Measurements from ENCODE around the gene TEX19.
A peak's percentile ranks its signal among the peaks of the same experiment; 100 is the strongest.

Gene TEX19

GRCh38 chr17:82390860-82391435 is 31.9 kb downstream of the TEX19 start:
- no peak overlapping the region for H3K9ac ChIP-seq (ENCODE audit: low read length in 5 of 5)
- no peak overlapping the region for H3K27ac ChIP-seq (ENCODE audit: low read depth, low read length)
- peaks cover 0 to 22% (median 11%) of the 10 kb centered on the region in 5 donors for H3K4me1 ChIP-seq (ENCODE audit: control insufficient read depth in 5 of 5, insufficient read depth in 5 of 5, low read length in 5 of 5)
- peaks cover 5 to 21% (median 16%) of the 10 kb centered on the region in 5 donors for H3K27me3 ChIP-seq (ENCODE audit: control insufficient read depth in 5 of 5, insufficient read depth in 4 of 5, low read length in 5 of 5)
- H3K4me3 ChIP-seq (ENCODE audit: low read depth in 1 of 5, low read length in 5 of 5) = no peak overlapping the region
- peaks cover 0 to 27% (median 17%) of the 10 kb centered on the region in 5 donors for H3K36me3 ChIP-seq (ENCODE audit: control insufficient read depth in 5 of 5, insufficient read depth in 5 of 5, low read length in 5 of 5)
- H3K9me3 ChIP-seq (ENCODE audit: control insufficient read depth in 5 of 5, low read length in 5 of 5) = no peaks in the 10 kb centered on the region

GRCh38 chr17:82391496-82392066 is 32.5 kb downstream of the TEX19 start:
- H3K9me3 ChIP-seq (ENCODE audit: control insufficient read depth in 5 of 5, low read length in 5 of 5) = no peaks in the 10 kb centered on the region
- H3K36me3 ChIP-seq (ENCODE audit: control insufficient read depth in 5 of 5, insufficient read depth in 5 of 5, low read length in 5 of 5) = peaks cover 0 to 27% (median 17%) of the 10 kb centered on the region in 5 donors
- peaks cover 0 to 21% (median 10%) of the 10 kb centered on the region in 5 donors for H3K4me1 ChIP-seq (ENCODE audit: control insufficient read depth in 5 of 5, insufficient read depth in 5 of 5, low read length in 5 of 5)
- no peak overlapping the region for H3K27ac ChIP-seq (ENCODE audit: low read depth, low read length)
- no peak overlapping the region for H3K9ac ChIP-seq (ENCODE audit: low read length in 5 of 5)
- H3K4me3 ChIP-seq (ENCODE audit: low read depth in 1 of 5, low read length in 5 of 5) = no peak overlapping the region
- peaks cover 0 to 16% (median 15%) of the 10 kb centered on the region in 5 donors for H3K27me3 ChIP-seq (ENCODE audit: control insufficient read depth in 5 of 5, insufficient read depth in 4 of 5, low read length in 5 of 5)

- Histone ChIP-seq H3K4me3 (ENCODE audit: low read depth in 1 of 5, low read length in 5 of 5) (no peak overlapping the region), H3K36me3 (ENCODE audit: control insufficient read depth in 5 of 5, insufficient read depth in 5 of 5, low read length in 5 of 5) (peaks cover 0 to 27% (median 17%) of the 10 kb centered on the region in 5 donors), H3K4me1 (ENCODE audit: control insufficient read depth in 5 of 5, insufficient read depth in 5 of 5, low read length in 5 of 5) (peaks cover 2 to 19% (median 10%) of the 10 kb centered on the region in 5 donors), H3K27me3 (ENCODE audit: control insufficient read depth in 5 of 5, insufficient read depth in 4 of 5, low read length in 5 of 5) (peaks cover 0 to 10% (median 7%) of the 10 kb centered on the region in 5 donors), H3K9ac (ENCODE audit: low read length in 5 of 5) (no peak overlapping the region), H3K9me3 (ENCODE audit: control insufficient read depth in 5 of 5, low read length in 5 of 5) (no peaks in the 10 kb centered on the region), H3K27ac (ENCODE audit: low read depth, low read length) (no peak overlapping the region)
Measured at GRCh38 chr17:82392209-82392920, 33.3 kb downstream of the TEX19 start.

GRCh38 chr17:82392941-82393340 is 33.9 kb downstream of the TEX19 start:
- Histone ChIP-seq H3K36me3 (ENCODE audit: control insufficient read depth in 5 of 5, insufficient read depth in 5 of 5, low read length in 5 of 5) (peaks cover 0 to 27% (median 19%) of the 10 kb centered on the region in 5 donors), H3K27me3 (ENCODE audit: control insufficient read depth in 5 of 5, insufficient read depth in 4 of 5, low read length in 5 of 5) (peaks cover 0 to 5% (median 1%) of the 10 kb centered on the region in 5 donors), H3K27ac (ENCODE audit: low read depth, low read length) (no peak overlapping the region), H3K9ac (ENCODE audit: low read length in 5 of 5) (no peak overlapping the region), H3K4me3 (ENCODE audit: low read depth in 1 of 5, low read length in 5 of 5) (no peak overlapping the region), H3K9me3 (ENCODE audit: control insufficient read depth in 5 of 5, low read length in 5 of 5) (no peaks in the 10 kb centered on the region), H3K4me1 (ENCODE audit: control insufficient read depth in 5 of 5, insufficient read depth in 5 of 5, low read length in 5 of 5) (peaks cover 2 to 19% (median 9%) of the 10 kb centered on the region in 5 donors)

- no peak overlapping the region for H3K4me3 ChIP-seq (ENCODE audit: low read depth in 1 of 5, low read length in 5 of 5)
- peaks cover 0 to 27% (median 19%) of the 10 kb centered on the region in 5 donors for H3K36me3 ChIP-seq (ENCODE audit: control insufficient read depth in 5 of 5, insufficient read depth in 5 of 5, low read length in 5 of 5)
- no peak overlapping the region for H3K27ac ChIP-seq (ENCODE audit: low read depth, low read length)
- H3K9ac ChIP-seq (ENCODE audit: low read length in 5 of 5) = no peak overlapping the region
- H3K4me1 ChIP-seq (ENCODE audit: control insufficient read depth in 5 of 5, insufficient read depth in 5 of 5, low read length in 5 of 5) = peaks cover 2 to 16% (median 14%) of the 10 kb centered on the region in 5 donors
- no peaks in the 10 kb centered on the region for H3K9me3 ChIP-seq (ENCODE audit: control insufficient read depth in 5 of 5, low read length in 5 of 5)
- no peaks in the 10 kb centered on the region for H3K27me3 ChIP-seq (ENCODE audit: control insufficient read depth in 5 of 5, insufficient read depth in 4 of 5, low read length in 5 of 5)
Measured at GRCh38 chr17:82394278-82394677, 35.2 kb downstream of the TEX19 start.

- H3K4me3 ChIP-seq (ENCODE audit: low read depth in 1 of 5, low read length in 5 of 5) = peak overlapping the region in 1 of 5 donors; percentile 21
- H3K9me3 ChIP-seq (ENCODE audit: control insufficient read depth in 5 of 5, low read length in 5 of 5) = no peaks in the 10 kb centered on the region
- H3K4me1 ChIP-seq (ENCODE audit: control insufficient read depth in 5 of 5, insufficient read depth in 5 of 5, low read length in 5 of 5) = peaks cover 4 to 27% (median 25%) of the 10 kb centered on the region in 5 donors
- peak overlapping the region; percentile 62 for H3K27ac ChIP-seq (ENCODE audit: low read depth, low read length)
- H3K36me3 ChIP-seq (ENCODE audit: control insufficient read depth in 5 of 5, insufficient read depth in 5 of 5, low read length in 5 of 5) = peaks cover 0 to 22% (median 19%) of the 10 kb centered on the region in 5 donors
- H3K9ac ChIP-seq (ENCODE audit: low read length in 5 of 5) = no peak overlapping the region
- no peaks in the 10 kb centered on the region for H3K27me3 ChIP-seq (ENCODE audit: control insufficient read depth in 5 of 5, insufficient read depth in 4 of 5, low read length in 5 of 5)
Measured at GRCh38 chr17:82396601-82397435, 37.8 kb downstream of the TEX19 start.

GRCh38 chr17:82397449-82398335 is 38.6 kb downstream of the TEX19 start:
- no peak overlapping the region for H3K4me3 ChIP-seq (ENCODE audit: low read depth in 1 of 5, low read length in 5 of 5)
- H3K27me3 ChIP-seq (ENCODE audit: control insufficient read depth in 5 of 5, insufficient read depth in 4 of 5, low read length in 5 of 5) = no peaks in the 10 kb centered on the region
- H3K36me3 ChIP-seq (ENCODE audit: control insufficient read depth in 5 of 5, insufficient read depth in 5 of 5, low read length in 5 of 5) = peaks cover 0 to 15% (median 13%) of the 10 kb centered on the region in 5 donors
- H3K4me1 ChIP-seq (ENCODE audit: control insufficient read depth in 5 of 5, insufficient read depth in 5 of 5, low read length in 5 of 5) = peaks cover 4 to 27% (median 25%) of the 10 kb centered on the region in 5 donors
- no peaks in the 10 kb centered on the region for H3K9me3 ChIP-seq (ENCODE audit: control insufficient read depth in 5 of 5, low read length in 5 of 5)
- no peak overlapping the region for H3K27ac ChIP-seq (ENCODE audit: low read depth, low read length)
- H3K9ac ChIP-seq (ENCODE audit: low read length in 5 of 5) = no peak overlapping the region

- H3K36me3 ChIP-seq (ENCODE audit: control insufficient read depth in 5 of 5, insufficient read depth in 5 of 5, low read length in 5 of 5) = peaks cover 0 to 18% (median 16%) of the 10 kb centered on the region in 5 donors
- H3K9ac ChIP-seq (ENCODE audit: low read length in 5 of 5) = no peak overlapping the region
- H3K27me3 ChIP-seq (ENCODE audit: control insufficient read depth in 5 of 5, insufficient read depth in 4 of 5, low read length in 5 of 5) = no peaks in the 10 kb centered on the region
- no peaks in the 10 kb centered on the region for H3K9me3 ChIP-seq (ENCODE audit: control insufficient read depth in 5 of 5, low read length in 5 of 5)
- H3K4me1 ChIP-seq (ENCODE audit: control insufficient read depth in 5 of 5, insufficient read depth in 5 of 5, low read length in 5 of 5) = peaks cover 4 to 27% (median 25%) of the 10 kb centered on the region in 5 donors
- peak overlapping the region; percentile 2 for H3K27ac ChIP-seq (ENCODE audit: low read depth, low read length)
- no peak overlapping the region for H3K4me3 ChIP-seq (ENCODE audit: low read depth in 1 of 5, low read length in 5 of 5)
Measured at GRCh38 chr17:82399041-82399441, 40.0 kb downstream of the TEX19 start.

GRCh38 chr17:82399601-82400101 is 40.6 kb downstream of the TEX19 start:
- peak overlapping the region; percentile 2 for H3K27ac ChIP-seq (ENCODE audit: low read depth, low read length)
- no peaks in the 10 kb centered on the region for H3K9me3 ChIP-seq (ENCODE audit: control insufficient read depth in 5 of 5, low read length in 5 of 5)
- peaks cover 4 to 27% (median 25%) of the 10 kb centered on the region in 5 donors for H3K4me1 ChIP-seq (ENCODE audit: control insufficient read depth in 5 of 5, insufficient read depth in 5 of 5, low read length in 5 of 5)
- H3K27me3 ChIP-seq (ENCODE audit: control insufficient read depth in 5 of 5, insufficient read depth in 4 of 5, low read length in 5 of 5) = no peaks in the 10 kb centered on the region
- no peak overlapping the region for H3K9ac ChIP-seq (ENCODE audit: low read length in 5 of 5)
- no peak overlapping the region for H3K4me3 ChIP-seq (ENCODE audit: low read depth in 1 of 5, low read length in 5 of 5)
- peaks cover 0 to 20% (median 18%) of the 10 kb centered on the region in 5 donors for H3K36me3 ChIP-seq (ENCODE audit: control insufficient read depth in 5 of 5, insufficient read depth in 5 of 5, low read length in 5 of 5)

Data from subcutaneous abdominal adipose tissue (tissue), 5 donors.